ENCODE data around the gene TMCO4.

The TMCO4 gene

DNA sequence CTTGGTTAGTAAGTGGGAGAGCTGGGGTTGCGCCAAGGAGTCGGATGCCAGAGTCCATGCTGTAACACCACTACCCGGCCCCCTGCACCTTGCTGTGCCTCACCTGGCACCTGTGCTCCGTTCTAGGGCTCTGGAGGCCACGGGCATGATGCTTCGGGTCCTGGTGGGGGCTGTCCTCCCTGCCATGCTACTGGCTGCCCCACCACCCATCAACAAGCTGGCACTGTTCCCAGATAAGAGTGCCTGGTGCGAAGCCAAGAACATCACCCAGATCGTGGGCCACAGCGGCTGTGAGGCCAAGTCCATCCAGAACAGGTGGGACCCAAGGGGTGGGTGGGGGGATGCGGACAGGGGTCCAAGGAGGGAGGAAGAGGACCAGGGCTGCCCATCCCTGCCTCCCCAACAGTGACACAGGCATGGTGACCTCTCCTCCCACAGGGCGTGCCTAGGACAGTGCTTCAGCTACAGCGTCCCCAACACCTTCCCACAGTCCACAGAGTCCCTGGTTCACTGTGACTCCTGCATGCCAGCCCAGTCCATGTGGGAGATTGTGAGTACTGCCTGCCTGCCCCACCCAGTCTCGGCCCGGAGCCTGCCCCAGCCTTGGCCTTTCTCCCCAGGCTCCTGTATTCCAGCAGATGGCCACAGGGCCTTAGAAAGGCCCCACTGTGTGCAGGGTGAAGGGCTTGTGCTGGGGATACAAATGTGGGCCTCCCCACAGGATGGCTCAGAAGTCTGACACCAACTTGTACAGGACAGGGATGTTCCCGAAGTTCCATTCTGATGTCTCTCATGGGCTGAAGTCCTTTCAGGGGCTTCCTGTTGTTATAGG lies 144.6 kb downstream of the TMCO4 start:
- no peak for TF ChIP-seq CTCF (IDR thresholded peaks at IDR 0.05)
- Histone ChIP-seq H3K4me1 (ENCODE audit: control insufficient read depth in 1 of 2, insufficient read depth in 1 of 2, low read depth in 1 of 2, low read length in 1 of 2) (no peaks in the 10 kb centered on the region), H3K27me3 (peaks cover 24% of the 10 kb centered on the region), H3K9me3 (no peaks in the 10 kb centered on the region), H3K27ac (no peak overlapping the region), H3K4me3 (ENCODE audit: low read depth in 1 of 2, low read length in 1 of 2) (no peak overlapping the region), H3K36me3 (no peaks in the 10 kb centered on the region)

GRCh38 chr1:19654386-19654785 lies 145.3 kb downstream of the TMCO4 start:
- Histone ChIP-seq H3K9me3 (no peaks in the 10 kb centered on the region), H3K36me3 (no peaks in the 10 kb centered on the region), H3K4me3 (ENCODE audit: low read depth in 1 of 2, low read length in 1 of 2) (no peak overlapping the region), H3K27me3 (peaks cover 25% of the 10 kb centered on the region), H3K27ac (no peak overlapping the region), H3K4me1 (ENCODE audit: control insufficient read depth in 1 of 2, insufficient read depth in 1 of 2, low read depth in 1 of 2, low read length in 1 of 2) (no peaks in the 10 kb centered on the region)
- no peak for TF ChIP-seq CTCF (IDR thresholded peaks at IDR 0.05)

DNA sequence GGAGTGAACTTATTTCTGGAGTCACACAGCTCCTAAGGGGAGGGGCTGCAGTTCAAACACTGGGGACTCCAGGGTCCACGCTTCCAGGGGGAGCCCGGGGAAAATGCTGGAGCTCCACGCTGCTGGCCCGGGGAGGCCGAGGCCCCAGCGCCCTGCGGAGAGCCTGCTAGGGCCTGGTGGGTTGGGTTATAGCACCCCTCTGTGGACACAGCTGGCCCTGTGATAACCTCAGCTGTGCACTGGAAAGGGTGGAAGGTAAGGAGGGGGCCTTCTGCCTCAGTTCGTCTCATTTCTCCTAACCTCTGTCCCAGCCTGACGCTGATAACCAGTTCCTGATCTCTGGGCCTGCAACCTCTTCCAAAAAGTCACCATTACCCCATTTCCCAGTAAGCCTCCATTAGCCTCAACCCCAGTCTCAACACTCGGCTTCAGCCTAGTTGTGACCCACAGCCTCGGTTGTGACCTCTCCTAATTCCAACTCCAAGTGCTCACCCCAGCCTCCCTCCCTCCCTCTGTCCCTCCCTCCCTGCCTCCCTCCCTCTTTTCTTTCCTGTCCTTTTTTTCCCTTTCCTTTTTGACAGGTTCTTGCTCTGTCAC lies 148.5 kb downstream of the TMCO4 start:
- TF ChIP-seq CTCF (IDR thresholded peaks at IDR 0.05): no peak

GRCh38 chr1:19650416-19651140 lies 149.1 kb downstream of the TMCO4 start:
- Histone ChIP-seq H3K27ac (no peak overlapping the region), H3K4me1 (ENCODE audit: control insufficient read depth in 1 of 2, insufficient read depth in 1 of 2, low read depth in 1 of 2, low read length in 1 of 2) (no peaks in the 10 kb centered on the region), H3K9me3 (no peaks in the 10 kb centered on the region), H3K36me3 (no peaks in the 10 kb centered on the region), H3K4me3 (ENCODE audit: low read depth in 1 of 2, low read length in 1 of 2) (no peak overlapping the region), H3K27me3 (peaks cover 59% of the 10 kb centered on the region)
- no peak for TF ChIP-seq CTCF (IDR thresholded peaks at IDR 0.05)

More for the DNA sequence above, 148.5 kb downstream of the TMCO4 start:
- Histone ChIP-seq H3K27ac (no peak overlapping the region), H3K27me3 (peaks cover 52% of the 10 kb centered on the region), H3K4me3 (ENCODE audit: low read depth in 1 of 2, low read length in 1 of 2) (no peak overlapping the region), H3K9me3 (no peaks in the 10 kb centered on the region), H3K4me1 (ENCODE audit: control insufficient read depth in 1 of 2, insufficient read depth in 1 of 2, low read depth in 1 of 2, low read length in 1 of 2) (no peaks in the 10 kb centered on the region), H3K36me3 (no peaks in the 10 kb centered on the region)

DNA sequence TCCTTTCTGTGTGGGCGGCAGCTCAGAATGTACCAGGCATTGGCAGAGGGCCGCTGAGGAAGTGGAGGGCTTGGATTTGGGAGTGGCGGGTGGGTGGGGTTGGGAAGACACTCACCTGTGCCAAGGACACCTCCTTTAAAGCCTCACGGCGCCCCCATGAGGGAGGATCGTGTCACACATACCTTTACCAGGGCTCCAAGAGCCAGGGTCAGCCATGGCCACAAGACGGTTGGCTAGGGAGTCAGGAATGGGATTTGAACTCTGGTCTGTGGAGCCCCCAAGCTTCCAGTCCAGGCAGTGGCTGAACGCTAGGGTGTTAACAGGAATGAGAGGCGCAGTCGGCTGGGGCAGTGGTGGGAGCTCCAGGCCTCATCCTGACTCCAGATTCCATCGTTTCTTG lies 151.0 kb downstream of the TMCO4 start:
- Histone ChIP-seq H3K27me3 (peaks cover 77% of the 10 kb centered on the region), H3K4me1 (ENCODE audit: control insufficient read depth in 1 of 2, insufficient read depth in 1 of 2, low read depth in 1 of 2, low read length in 1 of 2) (peaks cover 0 to 12% of the 10 kb centered on the region in 2 experiments), H3K27ac (no peak overlapping the region), H3K9me3 (no peaks in the 10 kb centered on the region), H3K36me3 (no peaks in the 10 kb centered on the region), H3K4me3 (ENCODE audit: low read depth in 1 of 2, low read length in 1 of 2) (no peak overlapping the region)
- no peak for TF ChIP-seq CTCF (IDR thresholded peaks at IDR 0.05)
